ENCODE results near the gene DRP2.
"Not testable (repeated sequence)": the region's sequence is repeated elsewhere in the genome, so short reads cannot be mapped to it uniquely, and the experiment has no call there.

Gene DRP2

GRCh38 chrX:101263766-101264165, 44.2 kb downstream of the DRP2 start:
- DNase-seq (ENCODE audit: low read depth) = no peak
- TF ChIP-seq, protein P1, sequence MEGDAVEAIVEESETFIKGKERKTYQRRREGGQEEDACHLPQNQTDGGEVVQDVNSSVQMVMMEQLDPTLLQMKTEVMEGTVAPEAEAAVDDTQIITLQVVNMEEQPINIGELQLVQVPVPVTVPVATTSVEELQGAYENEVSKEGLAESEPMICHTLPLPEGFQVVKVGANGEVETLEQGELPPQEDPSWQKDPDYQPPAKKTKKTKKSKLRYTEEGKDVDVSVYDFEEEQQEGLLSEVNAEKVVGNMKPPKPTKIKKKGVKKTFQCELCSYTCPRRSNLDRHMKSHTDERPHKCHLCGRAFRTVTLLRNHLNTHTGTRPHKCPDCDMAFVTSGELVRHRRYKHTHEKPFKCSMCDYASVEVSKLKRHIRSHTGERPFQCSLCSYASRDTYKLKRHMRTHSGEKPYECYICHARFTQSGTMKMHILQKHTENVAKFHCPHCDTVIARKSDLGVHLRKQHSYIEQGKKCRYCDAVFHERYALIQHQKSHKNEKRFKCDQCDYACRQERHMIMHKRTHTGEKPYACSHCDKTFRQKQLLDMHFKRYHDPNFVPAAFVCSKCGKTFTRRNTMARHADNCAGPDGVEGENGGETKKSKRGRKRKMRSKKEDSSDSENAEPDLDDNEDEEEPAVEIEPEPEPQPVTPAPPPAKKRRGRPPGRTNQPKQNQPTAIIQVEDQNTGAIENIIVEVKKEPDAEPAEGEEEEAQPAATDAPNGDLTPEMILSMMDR (conservative IDR thresholded peaks at IDR 0.05; ENCODE audit: low read depth, low read length) = no peak
- no peak overlapping the region for H3K4me3 ChIP-seq (ENCODE audit: low read length)

GRCh38 chrX:101265869-101266428, 46.4 kb downstream of the DRP2 start:
- DNase-seq (ENCODE audit: low read depth) = peak; percentile 7
- no peak overlapping the region for H3K4me3 ChIP-seq (ENCODE audit: low read length)
- TF ChIP-seq, protein P1 (conservative IDR thresholded peaks at IDR 0.05; ENCODE audit: low read depth, low read length) = no peak

GRCh38 chrX:101274198-101274597, 54.6 kb downstream of the DRP2 start:
- H3K4me3 ChIP-seq (ENCODE audit: low read length) = no peak overlapping the region
- TF ChIP-seq, protein P1 (conservative IDR thresholded peaks at IDR 0.05; ENCODE audit: low read depth, low read length) = no peak
- no peak for DNase-seq (ENCODE audit: low read depth)

DNA sequence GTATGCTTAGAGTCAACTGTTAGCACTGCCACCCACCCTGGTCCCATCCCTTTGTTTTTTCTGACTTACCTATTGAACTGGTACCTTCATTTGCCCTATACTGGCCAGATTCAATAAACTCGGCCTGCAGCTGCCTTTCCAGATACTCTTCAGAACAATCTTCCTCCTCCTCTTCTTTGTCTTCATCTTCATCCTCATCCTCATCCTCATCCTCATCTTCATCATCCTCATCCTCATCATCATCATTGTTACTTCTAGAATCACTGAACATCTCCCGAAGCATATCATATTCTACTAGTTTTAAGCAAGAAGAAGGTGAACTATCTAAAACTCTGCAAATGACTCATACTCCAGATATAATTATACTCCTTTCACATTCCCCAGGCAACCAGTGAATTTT, 56.7 kb downstream of the DRP2 start:
- H3K4me3 ChIP-seq (ENCODE audit: low read length) = no peak overlapping the region
- TF ChIP-seq, protein P1 (conservative IDR thresholded peaks at IDR 0.05; ENCODE audit: low read depth, low read length) = no peak
- no peak for DNase-seq (ENCODE audit: low read depth)

- no peak for DNase-seq (ENCODE audit: low read depth)
- TF ChIP-seq, protein P1 (conservative IDR thresholded peaks at IDR 0.05; ENCODE audit: low read depth, low read length) = peak; percentile 62
- H3K4me3 ChIP-seq (ENCODE audit: low read length) = no peak overlapping the region
Measured at GRCh38 chrX:101287402-101287801, 67.8 kb downstream of the DRP2 start.

- H3K4me3 ChIP-seq (ENCODE audit: low read length) = no peak within 1 kb of the TSS
- no peak for DNase-seq (ENCODE audit: low read depth)
- TF ChIP-seq, protein P1 (conservative IDR thresholded peaks at IDR 0.05; ENCODE audit: low read depth, low read length) = no peak
Measured at GRCh38 chrX:101290957-101291603, 71.5 kb downstream of the DRP2 start, which contains the start of gene TAF7L. Gene TAF7L (minus strand): TSS chrX:101291334. CDS start chrX:101287543, 3,791 bp downstream.

GRCh38 chrX:101295603-101296002, 76.0 kb downstream of the DRP2 start:
- H3K4me3 ChIP-seq (ENCODE audit: low read length); DNase-seq (ENCODE audit: low read depth): not testable (repeated sequence)

Measured in retinal pigment epithelial cell (primary cell).